GM19099 (cell line): Measurements from ENCODE around the gene PTGES3L.

ENCODE experiments used
- POLR2A ChIP-seq: IDR thresholded peaks from 3 replicates; pipeline ENCODE4 v1.6.1; 2011; ENCODE audit warnings: low read depth; ENCODE audit not compliant: insufficient read length; ENCODE audit errors: extremely low read depth

The PTGES3L gene

GRCh38 chr17:42979511-42980273, at the start of gene PTGES3L:
Gene PTGES3L, minus strand, starts transcription at chr17:42980080. Its CDS starts 27 bp downstream, at chr17:42980053.
- TF ChIP-seq POLR2A, result no peak

GRCh38 chr17:43028221-43028861, 48.5 kb upstream of the PTGES3L start:
- no peak for TF ChIP-seq POLR2A

- TF ChIP-seq POLR2A, result no peak
These were observed 47.5 kb upstream of the PTGES3L start for GRCh38 chr17:43027091-43028032.

GRCh38 chr17:43026595-43026994, 46.7 kb upstream of the PTGES3L start:
- TF ChIP-seq POLR2A, result no peak

GRCh38 chr17:43025766-43026537, 46.1 kb upstream of the PTGES3L start:
- TF ChIP-seq POLR2A, result no peak

GRCh38 chr17:43025290-43025657, 45.4 kb upstream of the PTGES3L start:
- TF ChIP-seq POLR2A, result no peak

- TF ChIP-seq POLR2A, result peak; percentile 26
These were observed 44.8 kb upstream of the PTGES3L start, which contains the start of gene RND2 for GRCh38 chr17:43024407-43025289. Gene RND2, plus strand, starts transcription at chr17:43025231. Its CDS starts 117 bp downstream, at chr17:43025348.

- no peak for TF ChIP-seq POLR2A
These were observed 42.0 kb upstream of the PTGES3L start, which contains the start of gene VAT1 for GRCh38 chr17:43021741-43022512. Gene VAT1, minus strand, starts transcription at chr17:43022385. Its CDS starts 63 bp downstream, at chr17:43022322.

- TF ChIP-seq POLR2A, result no peak
These were observed 41.2 kb upstream of the PTGES3L start for GRCh38 chr17:43020789-43021740.

GRCh38 chr17:43020030-43020621, 40.2 kb upstream of the PTGES3L start:
- TF ChIP-seq POLR2A, result no peak

GRCh38 chr17:43019418-43019817, 39.5 kb upstream of the PTGES3L start:
- no peak for TF ChIP-seq POLR2A

GRCh38 chr17:43018932-43019331, 39.1 kb upstream of the PTGES3L start:
- TF ChIP-seq POLR2A, result no peak
